Testis (tissue), 2 donors: ENCODE results near the gene TTC3.

ENCODE experiments used
- POLR2A ChIP-seq: fragments of 450-650 bp; IDR thresholded peaks from one replicate; pipeline ENCODE4 v1.6.1; 2017; ENCODE audit warnings: antibody characterized with exemption, mild to moderate bottlenecking, moderate library complexity
- TF ChIP-seq, protein P1 (sequence below), 3 experiments: fragments of 450-650 bp in 2 of 3; fragments of 200-600 bp in 1 of 3; sonication (generic) in 1 of 3; IDR thresholded peaks; one replicate each; pipeline ENCODE4 v1.5.1; 2016 to 2019; ENCODE audit warnings: antibody characterized with exemption in 3 of 3, mild to moderate bottlenecking in 2 of 3, moderate library complexity in 1 of 3

DNA sequence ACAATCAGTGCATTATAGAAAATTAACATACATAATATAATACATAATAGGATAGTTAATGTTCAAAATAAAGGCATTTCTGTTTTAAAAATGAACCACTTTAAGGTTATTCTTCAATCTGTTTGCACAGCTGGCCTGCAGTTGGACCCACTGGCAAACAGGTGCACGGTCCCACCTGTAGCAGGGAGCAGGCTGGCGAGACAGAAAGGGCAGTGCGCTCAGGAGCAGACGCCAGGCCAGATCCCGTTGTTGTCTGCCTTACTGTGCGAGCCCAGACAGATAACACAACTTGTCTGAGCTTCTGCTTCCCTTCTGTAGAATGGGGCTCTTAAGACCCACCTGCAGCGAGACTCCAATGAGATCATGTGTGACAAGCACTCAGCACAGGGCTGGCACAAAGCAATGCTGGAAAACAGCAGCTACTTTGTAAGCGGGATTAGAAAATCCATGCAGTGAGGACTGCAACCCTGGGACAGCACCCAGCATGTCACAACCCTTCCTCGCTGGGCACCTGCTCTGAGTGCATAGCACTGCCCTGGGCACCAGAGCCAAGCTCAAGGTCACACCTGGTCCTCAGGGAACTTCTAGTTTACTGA, 160.6 kb downstream of the TTC3 start:
- TF ChIP-seq, protein P1, sequence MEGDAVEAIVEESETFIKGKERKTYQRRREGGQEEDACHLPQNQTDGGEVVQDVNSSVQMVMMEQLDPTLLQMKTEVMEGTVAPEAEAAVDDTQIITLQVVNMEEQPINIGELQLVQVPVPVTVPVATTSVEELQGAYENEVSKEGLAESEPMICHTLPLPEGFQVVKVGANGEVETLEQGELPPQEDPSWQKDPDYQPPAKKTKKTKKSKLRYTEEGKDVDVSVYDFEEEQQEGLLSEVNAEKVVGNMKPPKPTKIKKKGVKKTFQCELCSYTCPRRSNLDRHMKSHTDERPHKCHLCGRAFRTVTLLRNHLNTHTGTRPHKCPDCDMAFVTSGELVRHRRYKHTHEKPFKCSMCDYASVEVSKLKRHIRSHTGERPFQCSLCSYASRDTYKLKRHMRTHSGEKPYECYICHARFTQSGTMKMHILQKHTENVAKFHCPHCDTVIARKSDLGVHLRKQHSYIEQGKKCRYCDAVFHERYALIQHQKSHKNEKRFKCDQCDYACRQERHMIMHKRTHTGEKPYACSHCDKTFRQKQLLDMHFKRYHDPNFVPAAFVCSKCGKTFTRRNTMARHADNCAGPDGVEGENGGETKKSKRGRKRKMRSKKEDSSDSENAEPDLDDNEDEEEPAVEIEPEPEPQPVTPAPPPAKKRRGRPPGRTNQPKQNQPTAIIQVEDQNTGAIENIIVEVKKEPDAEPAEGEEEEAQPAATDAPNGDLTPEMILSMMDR (IDR thresholded peaks at IDR 0.05): no peak
- no peak for TF ChIP-seq POLR2A
